GM06990 (cell line): ENCODE results near the gene ADAM12.

Experiments used
- DNase-seq: peaks from one replicate; pipeline ENCODE4 v3.0.0-alpha.2; 2011; ENCODE audit not compliant: insufficient read length; ENCODE audit errors: extremely low read depth
- H3K27me3 ChIP-seq: replicated peaks from 2 replicates; pipeline ENCODE4 v1.6.0; 2011; ENCODE audit warnings: low read length; ENCODE audit not compliant: control insufficient read depth, insufficient read depth
- H3K36me3 ChIP-seq: 2 replicates; pipeline ENCODE4 v1.5.1; 2011; ENCODE audit warnings: low read length; ENCODE audit not compliant: control insufficient read depth, insufficient read depth
- H3K4me3 ChIP-seq: replicated peaks from 2 replicates; pipeline ENCODE4 v1.5.1; 2011; ENCODE audit warnings: low read depth, mild to moderate bottlenecking, control low read depth, low read length
- TF ChIP-seq, protein P1 (sequence below): IDR thresholded peaks from 2 replicates; pipeline ENCODE4 v1.5.1; 2011; ENCODE audit warnings: low read length, control low read depth, mild to moderate bottlenecking, inconsistent platforms; ENCODE audit not compliant: insufficient read depth, poor library complexity, severe bottlenecking

ADAM12 gene

DNA sequence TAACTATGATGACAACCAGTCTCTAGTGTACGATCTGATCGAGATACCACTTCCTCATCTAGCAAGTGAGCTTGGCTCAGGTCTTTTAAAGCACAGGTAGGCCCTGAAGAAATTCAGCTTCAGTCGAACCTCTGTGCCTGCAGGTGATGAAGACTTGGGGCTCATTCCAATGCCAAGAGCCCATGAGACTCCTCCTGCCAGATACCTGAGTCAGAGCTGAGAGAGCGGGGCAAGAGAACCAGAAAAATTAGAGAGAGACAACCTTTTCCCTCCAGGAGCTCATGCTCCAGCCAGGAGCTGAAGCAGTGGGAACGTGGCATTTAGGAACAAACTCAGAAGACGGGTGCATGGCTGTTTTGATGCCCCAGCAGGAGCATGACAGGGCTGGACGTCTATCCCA lies 259.3 kb downstream of the ADAM12 start:
- DNase-seq, result no peak
- no peaks in the 10 kb centered on the region for H3K27me3 ChIP-seq
- TF ChIP-seq, protein P1, sequence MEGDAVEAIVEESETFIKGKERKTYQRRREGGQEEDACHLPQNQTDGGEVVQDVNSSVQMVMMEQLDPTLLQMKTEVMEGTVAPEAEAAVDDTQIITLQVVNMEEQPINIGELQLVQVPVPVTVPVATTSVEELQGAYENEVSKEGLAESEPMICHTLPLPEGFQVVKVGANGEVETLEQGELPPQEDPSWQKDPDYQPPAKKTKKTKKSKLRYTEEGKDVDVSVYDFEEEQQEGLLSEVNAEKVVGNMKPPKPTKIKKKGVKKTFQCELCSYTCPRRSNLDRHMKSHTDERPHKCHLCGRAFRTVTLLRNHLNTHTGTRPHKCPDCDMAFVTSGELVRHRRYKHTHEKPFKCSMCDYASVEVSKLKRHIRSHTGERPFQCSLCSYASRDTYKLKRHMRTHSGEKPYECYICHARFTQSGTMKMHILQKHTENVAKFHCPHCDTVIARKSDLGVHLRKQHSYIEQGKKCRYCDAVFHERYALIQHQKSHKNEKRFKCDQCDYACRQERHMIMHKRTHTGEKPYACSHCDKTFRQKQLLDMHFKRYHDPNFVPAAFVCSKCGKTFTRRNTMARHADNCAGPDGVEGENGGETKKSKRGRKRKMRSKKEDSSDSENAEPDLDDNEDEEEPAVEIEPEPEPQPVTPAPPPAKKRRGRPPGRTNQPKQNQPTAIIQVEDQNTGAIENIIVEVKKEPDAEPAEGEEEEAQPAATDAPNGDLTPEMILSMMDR, result no peak
- H3K4me3 ChIP-seq, result no peak overlapping the region
- no peaks in the 10 kb centered on the region for H3K36me3 ChIP-seq

DNA sequence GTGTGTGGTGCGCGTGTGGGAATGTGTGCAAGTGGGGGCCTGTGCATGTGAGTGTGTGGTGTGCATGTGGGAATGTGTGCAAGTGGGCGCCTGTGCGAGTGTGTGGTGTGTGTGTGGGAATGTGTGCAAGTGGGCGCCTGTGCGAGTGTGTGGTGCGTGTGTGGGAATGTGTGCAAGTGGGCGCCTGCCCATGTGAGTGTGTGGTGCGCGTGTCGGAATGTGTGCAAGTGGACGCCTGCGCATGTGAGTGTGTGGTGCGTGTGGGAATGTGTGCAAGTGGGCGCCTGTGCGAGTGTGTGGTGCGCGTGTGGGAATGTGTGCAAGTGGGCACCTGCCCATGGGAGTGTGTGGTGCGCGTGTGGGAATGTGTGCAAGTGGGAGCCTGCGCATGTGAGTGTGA lies 259.7 kb downstream of the ADAM12 start:
- Histone ChIP-seq H3K27me3 (no peaks in the 10 kb centered on the region), H3K36me3 (no peaks in the 10 kb centered on the region), H3K4me3 (no peak overlapping the region)
- no peak for DNase-seq
- TF ChIP-seq, protein P1, result no peak

DNA sequence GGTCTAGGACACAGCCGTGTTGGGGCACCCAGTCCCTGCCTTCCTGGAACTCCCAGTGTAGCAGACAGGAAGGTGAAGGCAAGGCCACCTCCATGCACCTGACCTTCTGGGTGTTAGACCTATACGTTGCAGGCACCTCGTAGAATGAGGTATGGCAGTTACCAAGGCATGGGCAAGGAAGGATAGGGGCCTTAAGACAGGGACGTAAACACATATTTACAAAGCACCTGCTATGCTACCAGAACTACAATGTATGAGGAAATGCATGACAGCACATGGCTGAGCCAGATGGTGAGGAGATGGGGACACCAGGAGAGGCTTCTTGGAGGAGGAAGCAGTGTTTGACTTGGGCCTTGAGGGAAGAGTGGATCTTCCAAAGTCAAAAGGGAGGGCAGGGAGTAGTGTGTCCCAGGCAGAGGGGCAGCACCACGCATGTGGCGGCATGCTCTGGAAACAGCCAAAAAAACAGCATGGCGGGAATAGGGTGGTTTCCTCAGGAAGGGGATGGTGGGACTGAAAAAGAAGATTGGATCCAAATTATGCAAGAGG lies 260.7 kb downstream of the ADAM12 start:
- no peak for DNase-seq
- Histone ChIP-seq H3K4me3 (no peak overlapping the region), H3K27me3 (no peaks in the 10 kb centered on the region), H3K36me3 (no peaks in the 10 kb centered on the region)
- TF ChIP-seq, protein P1, result no peak

DNA sequence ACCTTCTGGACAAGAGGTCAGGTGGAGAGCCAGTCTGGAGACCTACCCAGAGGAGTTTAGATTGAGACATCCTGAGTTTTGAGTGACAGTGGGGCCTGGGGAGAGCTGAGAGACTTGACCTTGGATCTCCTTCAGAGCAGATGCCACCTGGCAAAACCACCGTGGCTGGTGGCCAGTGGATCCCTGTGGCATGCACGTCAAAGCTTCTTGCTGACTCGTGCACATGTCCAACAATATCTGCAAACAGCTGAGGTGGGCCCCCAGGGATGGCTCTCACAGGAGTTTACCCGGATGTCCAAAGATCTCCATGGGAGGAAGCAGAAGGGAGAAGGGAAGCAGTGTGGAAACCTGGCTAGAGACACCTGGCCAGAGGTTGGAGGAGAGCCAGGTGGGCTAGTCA lies 261.4 kb downstream of the ADAM12 start:
- DNase-seq, result no peak
- TF ChIP-seq, protein P1, result no peak
- no peaks in the 10 kb centered on the region for H3K27me3 ChIP-seq
- no peak overlapping the region for H3K4me3 ChIP-seq
- no peaks in the 10 kb centered on the region for H3K36me3 ChIP-seq

DNA sequence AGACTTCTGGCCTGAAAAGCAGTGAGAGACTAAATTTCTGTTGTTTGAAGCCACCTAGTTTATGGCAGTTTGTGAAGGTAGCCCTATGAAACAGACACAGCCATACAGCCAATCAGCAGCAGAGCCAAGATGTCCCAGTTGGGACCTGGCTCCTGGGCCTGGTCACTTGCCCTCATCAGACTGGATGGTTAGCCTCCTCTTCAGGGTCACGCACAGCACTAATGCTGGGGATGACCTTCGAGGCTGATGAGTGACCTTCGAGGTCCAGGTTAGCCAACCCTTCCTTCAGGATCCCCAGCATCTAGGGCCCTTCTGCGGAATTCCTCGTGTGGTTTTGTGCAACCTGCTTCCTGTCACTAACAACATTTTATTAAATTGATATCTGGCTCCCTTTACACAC lies 262.3 kb downstream of the ADAM12 start:
- TF ChIP-seq, protein P1, result no peak
- Histone ChIP-seq H3K27me3 (no peaks in the 10 kb centered on the region), H3K36me3 (no peaks in the 10 kb centered on the region), H3K4me3 (no peak overlapping the region)
- no peak for DNase-seq
